Measurements from ENCODE around the gene RHO. TPM values are rescaled to one million over a fixed set of nuclear protein-coding genes. Genes with fewer than 3 reads are reported as not detected.

RHO gene
- total and polyA plus RNA-seq, 10 of the 15 experiments (the other 5 are each of a cell fraction or from before 2014, with no cell fraction given): not detected

DNA sequence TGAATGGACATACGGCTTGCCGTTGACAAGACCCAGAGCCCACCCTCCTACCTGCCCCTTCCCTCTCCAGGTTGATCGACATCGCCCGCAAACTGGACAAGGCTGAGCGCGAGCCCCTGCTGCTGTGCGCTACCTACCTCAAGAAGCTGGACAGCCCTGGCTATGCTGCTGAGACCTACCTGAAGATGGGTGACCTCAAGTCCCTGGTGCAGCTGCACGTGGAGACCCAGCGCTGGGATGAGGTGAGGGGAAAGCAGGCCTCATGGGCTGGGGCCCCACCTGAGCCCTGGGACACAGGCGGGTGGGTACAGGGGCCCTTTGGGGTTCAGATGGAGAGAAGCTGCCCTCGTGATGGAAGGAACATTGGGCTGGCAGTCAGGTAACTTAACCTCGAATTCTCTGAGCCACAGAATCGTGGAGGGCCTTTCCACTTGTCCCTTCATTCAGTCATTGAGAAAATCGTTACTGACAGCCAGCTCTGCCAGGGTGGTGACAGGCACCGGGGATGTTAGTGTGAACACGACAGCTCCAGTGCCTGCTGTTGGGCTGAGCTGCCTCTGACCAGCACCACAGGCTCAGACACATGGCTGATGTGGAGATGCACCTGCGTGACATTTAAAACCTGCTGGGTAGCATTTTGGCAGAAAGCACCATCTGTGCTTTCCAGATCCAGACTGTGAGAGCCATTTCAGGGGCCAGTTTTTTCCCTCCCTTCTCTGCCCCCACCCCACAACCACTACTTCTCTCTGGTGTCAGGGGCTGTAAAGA, 25.6 kb upstream of the RHO start (continued):
- TF ChIP-seq, protein P1, sequence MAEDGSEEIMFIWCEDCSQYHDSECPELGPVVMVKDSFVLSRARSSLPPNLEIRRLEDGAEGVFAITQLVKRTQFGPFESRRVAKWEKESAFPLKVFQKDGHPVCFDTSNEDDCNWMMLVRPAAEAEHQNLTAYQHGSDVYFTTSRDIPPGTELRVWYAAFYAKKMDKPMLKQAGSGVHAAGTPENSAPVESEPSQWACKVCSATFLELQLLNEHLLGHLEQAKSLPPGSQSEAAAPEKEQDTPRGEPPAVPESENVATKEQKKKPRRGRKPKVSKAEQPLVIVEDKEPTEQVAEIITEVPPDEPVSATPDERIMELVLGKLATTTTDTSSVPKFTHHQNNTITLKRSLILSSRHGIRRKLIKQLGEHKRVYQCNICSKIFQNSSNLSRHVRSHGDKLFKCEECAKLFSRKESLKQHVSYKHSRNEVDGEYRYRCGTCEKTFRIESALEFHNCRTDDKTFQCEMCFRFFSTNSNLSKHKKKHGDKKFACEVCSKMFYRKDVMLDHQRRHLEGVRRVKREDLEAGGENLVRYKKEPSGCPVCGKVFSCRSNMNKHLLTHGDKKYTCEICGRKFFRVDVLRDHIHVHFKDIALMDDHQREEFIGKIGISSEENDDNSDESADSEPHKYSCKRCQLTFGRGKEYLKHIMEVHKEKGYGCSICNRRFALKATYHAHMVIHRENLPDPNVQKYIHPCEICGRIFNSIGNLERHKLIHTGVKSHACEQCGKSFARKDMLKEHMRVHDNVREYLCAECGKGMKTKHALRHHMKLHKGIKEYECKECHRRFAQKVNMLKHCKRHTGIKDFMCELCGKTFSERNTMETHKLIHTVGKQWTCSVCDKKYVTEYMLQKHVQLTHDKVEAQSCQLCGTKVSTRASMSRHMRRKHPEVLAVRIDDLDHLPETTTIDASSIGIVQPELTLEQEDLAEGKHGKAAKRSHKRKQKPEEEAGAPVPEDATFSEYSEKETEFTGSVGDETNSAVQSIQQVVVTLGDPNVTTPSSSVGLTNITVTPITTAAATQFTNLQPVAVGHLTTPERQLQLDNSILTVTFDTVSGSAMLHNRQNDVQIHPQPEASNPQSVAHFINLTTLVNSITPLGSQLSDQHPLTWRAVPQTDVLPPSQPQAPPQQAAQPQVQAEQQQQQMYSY (CRISPR knock-in tag; IDR thresholded peaks at IDR 0.05): no peak
- TF ChIP-seq, protein P2, sequence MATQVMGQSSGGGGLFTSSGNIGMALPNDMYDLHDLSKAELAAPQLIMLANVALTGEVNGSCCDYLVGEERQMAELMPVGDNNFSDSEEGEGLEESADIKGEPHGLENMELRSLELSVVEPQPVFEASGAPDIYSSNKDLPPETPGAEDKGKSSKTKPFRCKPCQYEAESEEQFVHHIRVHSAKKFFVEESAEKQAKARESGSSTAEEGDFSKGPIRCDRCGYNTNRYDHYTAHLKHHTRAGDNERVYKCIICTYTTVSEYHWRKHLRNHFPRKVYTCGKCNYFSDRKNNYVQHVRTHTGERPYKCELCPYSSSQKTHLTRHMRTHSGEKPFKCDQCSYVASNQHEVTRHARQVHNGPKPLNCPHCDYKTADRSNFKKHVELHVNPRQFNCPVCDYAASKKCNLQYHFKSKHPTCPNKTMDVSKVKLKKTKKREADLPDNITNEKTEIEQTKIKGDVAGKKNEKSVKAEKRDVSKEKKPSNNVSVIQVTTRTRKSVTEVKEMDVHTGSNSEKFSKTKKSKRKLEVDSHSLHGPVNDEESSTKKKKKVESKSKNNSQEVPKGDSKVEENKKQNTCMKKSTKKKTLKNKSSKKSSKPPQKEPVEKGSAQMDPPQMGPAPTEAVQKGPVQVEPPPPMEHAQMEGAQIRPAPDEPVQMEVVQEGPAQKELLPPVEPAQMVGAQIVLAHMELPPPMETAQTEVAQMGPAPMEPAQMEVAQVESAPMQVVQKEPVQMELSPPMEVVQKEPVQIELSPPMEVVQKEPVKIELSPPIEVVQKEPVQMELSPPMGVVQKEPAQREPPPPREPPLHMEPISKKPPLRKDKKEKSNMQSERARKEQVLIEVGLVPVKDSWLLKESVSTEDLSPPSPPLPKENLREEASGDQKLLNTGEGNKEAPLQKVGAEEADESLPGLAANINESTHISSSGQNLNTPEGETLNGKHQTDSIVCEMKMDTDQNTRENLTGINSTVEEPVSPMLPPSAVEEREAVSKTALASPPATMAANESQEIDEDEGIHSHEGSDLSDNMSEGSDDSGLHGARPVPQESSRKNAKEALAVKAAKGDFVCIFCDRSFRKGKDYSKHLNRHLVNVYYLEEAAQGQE (IDR thresholded peaks at IDR 0.05; ENCODE audit: low read depth, low read length): no peak
- TF ChIP-seq MTA3 (IDR thresholded peaks at IDR 0.05; ENCODE audit: borderline replicate concordance, low read length) (no peak), CBFB (IDR thresholded peaks at IDR 0.05; ENCODE audit: low read depth) (no peak), TCF7 (IDR thresholded peaks at IDR 0.05; ENCODE audit: borderline replicate concordance) (no peak), LARP7 (IDR thresholded peaks at IDR 0.05) (no peak), MAX (IDR thresholded peaks at IDR 0.05; ENCODE audit: low read depth, low read length) (no peak)

Data from GM12878 (cell line).